Measurements from ENCODE around the gene REX1BD. TPM values are rescaled to one million over a fixed set of nuclear protein-coding genes. Genes with fewer than 3 reads are reported as not detected.

REX1BD gene
- total and polyA plus RNA-seq, 2 of the 13 experiments (the other 11 are each of a cell fraction or from before 2014, with no cell fraction given), result 7.5 to 25.4 TPM

GRCh38 chr19:18590273-18591272 is 2.0 kb downstream of the REX1BD start (continued):
- TF ChIP-seq ZNF687 (CRISPR knock-in tag; IDR thresholded peaks at IDR 0.05) (peak; percentile 42), HOXA3 (CRISPR knock-in tag; IDR thresholded peaks at IDR 0.05) (no peak), ZBTB7A (CRISPR knock-in tag; IDR thresholded peaks at IDR 0.05) (no peak), ZSCAN29 (CRISPR knock-in tag; conservative IDR thresholded peaks at IDR 0.05) (no peak), AGO1 (IDR thresholded peaks at IDR 0.05; ENCODE audit: low read depth, low read length, poor library complexity, severe bottlenecking) (peak; percentile 18), ZKSCAN8 (CRISPR knock-in tag; IDR thresholded peaks at IDR 0.05; ENCODE audit: borderline replicate concordance) (no peak), HNF1A (IDR thresholded peaks at IDR 0.05; ENCODE audit: low read depth) (no peak), HNF1A (CRISPR knock-in tag; IDR thresholded peaks at IDR 0.05; ENCODE audit: borderline replicate concordance) (peak; percentile 23; the same call in 1 of the 2 replicates)
